Embryonic facial prominence (tissue), 1 donor: ENCODE measurements around the gene TEX10.
A peak's percentile ranks its signal among the peaks of the same experiment; 100 is the strongest.
"Not testable (repeated sequence)": the region's sequence is repeated elsewhere in the genome, so short reads cannot be mapped to it uniquely, and the experiment has no call there.

Source experiments
- DNase-seq: peaks from one replicate; pipeline ENCODE4 v3.0.0-alpha.2; 2016; ENCODE audit errors: extremely low spot score

The TEX10 gene

GRCh38 chr9:100350188-100350587, 2.6 kb downstream of the TEX10 start:
- no peak for DNase-seq

GRCh38 chr9:100346836-100347235, 5.9 kb downstream of the TEX10 start:
- DNase-seq = no peak

- DNase-seq = no peak
These were observed 10.9 kb downstream of the TEX10 start for GRCh38 chr9:100341889-100342288.

GRCh38 chr9:100340224-100340623, 12.5 kb downstream of the TEX10 start:
- DNase-seq = no peak

GRCh38 chr9:100338736-100339135, 14.0 kb downstream of the TEX10 start:
- not testable (repeated sequence) for DNase-seq

- peak; percentile 69 for DNase-seq
These were observed 28.0 kb downstream of the TEX10 start for GRCh38 chr9:100324594-100325200.

GRCh38 chr9:100322954-100323536, 29.7 kb downstream of the TEX10 start:
- DNase-seq = no peak

- no peak for DNase-seq
These were observed 35.0 kb downstream of the TEX10 start for GRCh38 chr9:100317706-100318105.

GRCh38 chr9:100315561-100315960, 37.2 kb downstream of the TEX10 start:
- DNase-seq = no peak

GRCh38 chr9:100309992-100310391, 42.8 kb downstream of the TEX10 start:
- DNase-seq = no peak

- DNase-seq = no peak
These were observed 43.7 kb downstream of the TEX10 start for GRCh38 chr9:100308965-100309564.

GRCh38 chr9:100307080-100307479, 45.7 kb downstream of the TEX10 start:
- DNase-seq = no peak

GRCh38 chr9:100306283-100306682, 46.5 kb downstream of the TEX10 start:
- no peak for DNase-seq

GRCh38 chr9:100303747-100304146, 49.0 kb downstream of the TEX10 start:
- DNase-seq = no peak

GRCh38 chr9:100298378-100298777, 54.4 kb downstream of the TEX10 start:
- DNase-seq = no peak

- no peak for DNase-seq
These were observed 56.3 kb downstream of the TEX10 start for GRCh38 chr9:100296407-100296806.

GRCh38 chr9:100295240-100295639, 57.5 kb downstream of the TEX10 start:
- no peak for DNase-seq

GRCh38 chr9:100294806-100295205, 57.9 kb downstream of the TEX10 start:
- DNase-seq = no peak

- DNase-seq = no peak
These were observed 58.4 kb downstream of the TEX10 start for GRCh38 chr9:100294341-100294740.

GRCh38 chr9:100292414-100292813, 60.3 kb downstream of the TEX10 start:
- DNase-seq = no peak

- no peak for DNase-seq
These were observed 62.0 kb downstream of the TEX10 start for GRCh38 chr9:100290714-100291113.

- DNase-seq = no peak
These were observed 65.6 kb downstream of the TEX10 start for GRCh38 chr9:100287186-100287585.

- no peak for DNase-seq
These were observed 66.5 kb downstream of the TEX10 start for GRCh38 chr9:100286257-100286656.
